Gastroesophageal sphincter (tissue), 4 donors: Measurements from ENCODE around the gene CCDC185. TPM values are rescaled to one million over a fixed set of nuclear protein-coding genes. Genes with fewer than 3 reads are reported as not detected.

Experiments
- ATAC-seq: fragments of 150-250 bp; one replicate; pipeline ENCODE4 v1.9.1; 2016; ENCODE audit warnings: mild to moderate bottlenecking, moderate library complexity
- H3K27ac ChIP-seq, 4 donors: fragments of 200-600 bp; sonication (generic) in 3 of 4; 1 replicate in 3 of 4; 2 replicates in 1 of 4; pipeline ENCODE4 v1.5.1; 2016 to 2019
- H3K27me3 ChIP-seq: fragments of 200-600 bp; sonication (generic); one replicate; pipeline ENCODE4 v1.5.1; 2019
- H3K36me3 ChIP-seq, 2 donors: fragments of 200-600 bp; sonication (generic); one replicate each; pipeline ENCODE4 v1.5.1; 2019; ENCODE audit warnings: control low read depth in 1 of 2
- H3K4me1 ChIP-seq, 3 donors: fragments of 200-600 bp; sonication (generic); 1 replicate in 2 of 3; 2 replicates in 1 of 3; pipeline ENCODE4 v1.5.1; 2016 to 2019; ENCODE audit warnings: control low read depth in 2 of 3
- H3K4me3 ChIP-seq, 2 donors: fragments of 200-600 bp; sonication (generic); one replicate each; pipeline ENCODE4 v1.5.1; 2019; ENCODE audit warnings: mild to moderate bottlenecking in 1 of 2, moderate library complexity in 1 of 2
- H3K9me3 ChIP-seq, 3 donors: fragments of 200-600 bp; sonication (generic); one replicate each; pipeline ENCODE4 v1.5.1; 2017 to 2019; ENCODE audit warnings: control low read depth in 2 of 3
- EP300 ChIP-seq: sonication (generic); formaldehyde crosslinking; IDR thresholded peaks from one replicate; pipeline ENCODE4 v1.6.1; 2017; ENCODE audit warnings: antibody characterized with exemption, mild to moderate bottlenecking
- POLR2A ChIP-seq, 2 donors: fragments of 450-650 bp; IDR thresholded peaks; one replicate each; pipeline ENCODE4 v1.6.1; 2017; ENCODE audit warnings: antibody characterized with exemption in 2 of 2, mild to moderate bottlenecking in 2 of 2, moderate library complexity in 1 of 2
- POLR2AphosphoS5 ChIP-seq: sonication (generic); formaldehyde crosslinking; IDR thresholded peaks from one replicate; pipeline ENCODE4 v1.6.1; 2017; ENCODE audit warnings: antibody characterized with exemption
- WGBS, 2 donors: methylation state at CpG; one replicate each; pipeline ENCODE4 v1.1.5; 2018; ENCODE audit warnings: low coverage in 1 of 2; 5-methylcytosine and 5-hydroxymethylcytosine counted together
- total RNA-seq, 4 donors: library from RNA; depleted of rRNA; stranded (reverse); fragments of >200 nt; gene quantifications; one replicate each; pipeline ENCODE4 v1.1.0, GENCODE V29; 2016
- TF ChIP-seq, protein P1 (sequence below), 4 experiments: fragments of 200-600 bp in 2 of 4; fragments of 450-650 bp in 2 of 4; sonication (generic) in 1 of 4; IDR thresholded peaks; one replicate each; pipeline ENCODE4 v1.5.1; 2017 to 2019; ENCODE audit warnings: antibody characterized with exemption in 4 of 4, mild to moderate bottlenecking in 2 of 4, moderate library complexity in 2 of 4

Gene CCDC185
- total RNA-seq, 4 donors from 2014 or later = 0.50 TPM; not detected in 3

DNA sequence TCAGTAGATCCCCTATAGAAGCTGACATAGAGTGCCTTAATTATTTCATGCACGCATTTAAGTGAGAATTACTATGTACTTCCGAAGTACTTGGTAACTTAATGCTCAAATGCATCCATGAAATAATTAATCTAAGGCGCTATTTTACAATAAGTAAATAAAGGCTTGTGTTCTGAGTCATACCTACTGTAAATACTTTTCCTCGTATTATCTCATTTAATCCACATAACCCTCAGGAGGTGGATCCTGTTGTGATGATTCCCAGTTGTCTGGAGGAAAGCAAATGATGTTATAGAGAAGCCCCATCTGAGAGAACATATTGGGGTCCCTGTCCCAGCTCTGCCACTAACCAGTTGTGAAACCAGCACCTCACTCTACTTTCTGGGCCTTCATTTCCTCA lies 45.6 kb upstream of the CCDC185 start:
- Histone ChIP-seq H3K9me3 (no peaks in the 10 kb centered on the region), H3K27me3 (peaks cover 12% of the 10 kb centered on the region), H3K36me3 (no peaks in the 10 kb centered on the region), H3K4me3 (no peak overlapping the region), H3K27ac (no peak overlapping the region), H3K4me1 (no peaks in the 10 kb centered on the region)
- no peak for TF ChIP-seq POLR2A (IDR thresholded peaks at IDR 0.05)
- no peak for TF ChIP-seq POLR2AphosphoS5
- no peak for TF ChIP-seq EP300
- ATAC-seq = no peak
- 96% methylated on average over 3 to 4 of the region's 4 CpGs for WGBS, 2 donors

DNA sequence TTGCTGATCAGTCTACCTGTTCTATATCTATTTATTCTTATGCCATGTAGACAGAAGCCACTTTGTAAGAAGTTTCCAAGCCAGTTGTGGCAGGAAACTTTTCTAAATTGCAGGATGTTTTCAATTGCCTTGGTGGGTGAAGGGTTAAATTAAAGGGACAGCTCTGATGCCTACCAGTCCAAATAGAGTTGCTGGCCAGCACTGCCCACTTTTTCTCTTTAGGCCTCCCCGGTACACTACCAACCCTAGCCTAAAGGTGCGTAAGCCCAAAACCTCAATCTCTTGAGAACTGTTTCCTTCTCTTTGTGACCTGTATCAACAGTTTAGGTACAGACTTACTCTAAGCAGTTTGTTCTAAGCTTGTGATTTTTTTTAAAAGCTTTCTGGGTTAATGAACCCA lies 44.8 kb upstream of the CCDC185 start:
- H3K9me3 ChIP-seq = no peaks in the 10 kb centered on the region
- WGBS, 2 donors = 55 to 59% methylated on average over 1 to 2 of the region's 2 CpGs

DNA sequence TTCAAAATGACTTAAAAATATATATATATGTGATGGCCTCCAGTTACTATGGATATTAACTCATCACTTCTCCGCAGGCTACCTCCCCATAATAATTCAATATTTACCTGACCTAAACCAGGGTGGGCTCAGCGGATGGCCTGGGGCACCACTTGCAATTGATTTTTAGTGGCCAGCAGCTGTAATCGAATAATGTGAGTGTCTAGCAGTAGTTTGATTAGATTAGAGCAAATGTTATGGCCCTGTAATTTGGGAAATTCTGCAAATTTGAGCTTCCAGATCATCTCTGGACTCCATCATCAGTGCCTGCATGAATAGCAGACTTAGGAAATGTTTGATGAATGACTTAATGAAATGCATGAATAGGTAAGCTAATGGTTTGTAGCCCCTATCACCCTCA lies 44.0 kb upstream of the CCDC185 start:
- 94 to 96% methylated on average over 3 of the region's 3 CpGs for WGBS, 2 donors
- H3K4me3 ChIP-seq = no peak overlapping the region
- H3K36me3 ChIP-seq = no peaks in the 10 kb centered on the region
- H3K4me1 ChIP-seq = no peaks in the 10 kb centered on the region
- H3K27me3 ChIP-seq = peaks cover 19% of the 10 kb centered on the region
- TF ChIP-seq, protein P1, sequence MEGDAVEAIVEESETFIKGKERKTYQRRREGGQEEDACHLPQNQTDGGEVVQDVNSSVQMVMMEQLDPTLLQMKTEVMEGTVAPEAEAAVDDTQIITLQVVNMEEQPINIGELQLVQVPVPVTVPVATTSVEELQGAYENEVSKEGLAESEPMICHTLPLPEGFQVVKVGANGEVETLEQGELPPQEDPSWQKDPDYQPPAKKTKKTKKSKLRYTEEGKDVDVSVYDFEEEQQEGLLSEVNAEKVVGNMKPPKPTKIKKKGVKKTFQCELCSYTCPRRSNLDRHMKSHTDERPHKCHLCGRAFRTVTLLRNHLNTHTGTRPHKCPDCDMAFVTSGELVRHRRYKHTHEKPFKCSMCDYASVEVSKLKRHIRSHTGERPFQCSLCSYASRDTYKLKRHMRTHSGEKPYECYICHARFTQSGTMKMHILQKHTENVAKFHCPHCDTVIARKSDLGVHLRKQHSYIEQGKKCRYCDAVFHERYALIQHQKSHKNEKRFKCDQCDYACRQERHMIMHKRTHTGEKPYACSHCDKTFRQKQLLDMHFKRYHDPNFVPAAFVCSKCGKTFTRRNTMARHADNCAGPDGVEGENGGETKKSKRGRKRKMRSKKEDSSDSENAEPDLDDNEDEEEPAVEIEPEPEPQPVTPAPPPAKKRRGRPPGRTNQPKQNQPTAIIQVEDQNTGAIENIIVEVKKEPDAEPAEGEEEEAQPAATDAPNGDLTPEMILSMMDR (IDR thresholded peaks at IDR 0.05) = no peak
- TF ChIP-seq EP300 = no peak
- no peak for TF ChIP-seq POLR2AphosphoS5
- no peak for TF ChIP-seq POLR2A (IDR thresholded peaks at IDR 0.05)
- H3K27ac ChIP-seq = no peak overlapping the region
- ATAC-seq = no peak
- no peaks in the 10 kb centered on the region for H3K9me3 ChIP-seq

More for the DNA sequence above, 44.8 kb upstream of the CCDC185 start:
- no peak overlapping the region for H3K27ac ChIP-seq
- H3K27me3 ChIP-seq = peaks cover 15% of the 10 kb centered on the region
- no peak for TF ChIP-seq EP300
- TF ChIP-seq POLR2A (IDR thresholded peaks at IDR 0.05) = no peak
- no peak for TF ChIP-seq POLR2AphosphoS5
- TF ChIP-seq, protein P1 (IDR thresholded peaks at IDR 0.05) = no peak
- no peaks in the 10 kb centered on the region for H3K4me1 ChIP-seq
- ATAC-seq = no peak
- no peak overlapping the region for H3K4me3 ChIP-seq
- H3K36me3 ChIP-seq = no peaks in the 10 kb centered on the region

DNA sequence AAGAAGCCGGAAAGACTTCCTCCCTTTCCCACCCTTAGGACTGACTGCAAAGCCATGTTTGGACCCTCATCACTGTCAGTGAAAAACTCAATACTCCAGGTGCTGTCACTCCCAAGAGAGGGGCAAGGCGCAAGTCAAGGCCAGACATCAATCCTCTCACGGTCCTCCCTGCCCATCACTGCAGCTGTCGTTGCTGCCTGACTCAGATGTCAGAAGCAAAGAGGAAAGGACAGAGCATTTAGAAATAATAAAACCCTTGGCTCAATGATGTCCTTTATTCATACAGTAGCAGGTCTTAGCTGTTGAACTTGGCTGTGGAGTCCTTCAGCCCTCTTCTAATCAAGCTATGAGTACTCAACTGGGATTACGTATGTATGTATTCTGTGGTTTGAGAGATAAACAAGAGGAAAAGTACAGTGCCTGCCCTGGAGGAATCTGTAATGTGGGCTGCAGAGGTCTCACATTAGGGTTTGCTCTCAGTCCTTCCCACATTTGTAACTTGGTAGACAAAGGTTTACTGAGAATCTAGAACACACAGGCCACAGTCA lies 42.8 kb upstream of the CCDC185 start:
- H3K27ac ChIP-seq = no peak overlapping the region
- TF ChIP-seq EP300 (no peak), POLR2AphosphoS5 (no peak), POLR2A (IDR thresholded peaks at IDR 0.05) (no peak)
- TF ChIP-seq, protein P1 (IDR thresholded peaks at IDR 0.05) = no peak
- H3K36me3 ChIP-seq = no peaks in the 10 kb centered on the region
- H3K9me3 ChIP-seq = no peaks in the 10 kb centered on the region
- no peaks in the 10 kb centered on the region for H3K4me1 ChIP-seq
- peaks cover 19% of the 10 kb centered on the region for H3K27me3 ChIP-seq
- no peak overlapping the region for H3K4me3 ChIP-seq
- 70 to 80% methylated on average over 2 to 5 of the region's 5 CpGs for WGBS, 2 donors
- ATAC-seq = no peak

DNA sequence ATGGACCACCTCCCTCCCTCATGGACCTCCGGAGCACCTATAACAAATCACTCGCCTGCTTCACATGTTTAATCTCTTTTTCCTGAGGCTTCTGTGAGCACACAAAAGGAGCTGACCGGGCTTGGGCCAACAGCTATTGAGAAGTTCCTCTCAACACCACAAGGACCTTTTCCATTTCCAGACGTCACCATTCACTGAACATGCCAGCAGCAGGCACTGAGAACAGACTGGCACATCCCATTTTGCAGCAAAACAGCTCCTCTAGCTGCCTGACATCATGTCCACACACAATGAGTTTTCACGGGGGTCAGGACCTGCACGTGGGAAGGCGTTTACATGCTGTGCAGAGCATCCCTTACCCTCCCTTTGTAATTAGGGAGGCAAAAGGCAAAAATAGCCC lies 40.3 kb upstream of the CCDC185 start:
- 63 to 85% methylated on average over 4 to 7 of the region's 7 CpGs for WGBS, 2 donors
- no peaks in the 10 kb centered on the region for H3K36me3 ChIP-seq
- peaks cover 19% of the 10 kb centered on the region for H3K27me3 ChIP-seq
- H3K27ac ChIP-seq = no peak overlapping the region
- H3K4me3 ChIP-seq = no peak overlapping the region
- H3K9me3 ChIP-seq = no peaks in the 10 kb centered on the region
- ATAC-seq = no peak
- H3K4me1 ChIP-seq = no peaks in the 10 kb centered on the region
- TF ChIP-seq EP300 (no peak), POLR2A (IDR thresholded peaks at IDR 0.05) (no peak), POLR2AphosphoS5 (no peak)
- TF ChIP-seq, protein P1 (IDR thresholded peaks at IDR 0.05) = no peak
